Central memory CD8-positive, alpha-beta T cell (primary cell): ENCODE measurements around the gene PPIP5K2.
"Not testable (repeated sequence)": the region's sequence is repeated elsewhere in the genome, so short reads cannot be mapped to it uniquely, and the experiment has no call there.

ENCODE experiments used
- ATAC-seq: fragments of 150-1000 bp; cut with Tn5 transposase; replicated peaks from 2 replicates; pipeline ENCODE4 v1.10.0; 2022; ENCODE audit warnings: mild to moderate bottlenecking, moderate FRiP score, moderate number of reproducible peaks; ENCODE audit not compliant: poor library complexity, severe bottlenecking; ENCODE audit errors: extremely low read depth
- DNase-seq, 2 donors: peaks; one replicate each; pipeline ENCODE4 v3.0.0; 2021; ENCODE audit warnings: low spot score in 2 of 2
- H3K27ac Mint-ChIP-seq: one replicate; pipeline ENCODE4 v1.8.0; 2022; ENCODE audit warnings: low read depth, mild to moderate bottlenecking, moderate library complexity, mixed read lengths
- H3K27me3 Mint-ChIP-seq: one replicate; pipeline ENCODE4 v1.8.0; 2022; ENCODE audit warnings: mixed read lengths
- H3K36me3 Mint-ChIP-seq: one replicate; pipeline ENCODE4 v1.8.0; 2022; ENCODE audit warnings: mild to moderate bottlenecking, moderate library complexity, mixed read lengths; ENCODE audit not compliant: insufficient read depth
- H3K4me1 Mint-ChIP-seq: one replicate; pipeline ENCODE4 v1.8.0; 2022; ENCODE audit warnings: mixed read lengths
- H3K4me3 Mint-ChIP-seq: one replicate; pipeline ENCODE4 v1.8.0; 2022; ENCODE audit warnings: mild to moderate bottlenecking, moderate library complexity, mixed read lengths
- H3K9me3 Mint-ChIP-seq: one replicate; pipeline ENCODE4 v1.8.0; 2022; ENCODE audit warnings: mixed read lengths

Gene PPIP5K2

DNA sequence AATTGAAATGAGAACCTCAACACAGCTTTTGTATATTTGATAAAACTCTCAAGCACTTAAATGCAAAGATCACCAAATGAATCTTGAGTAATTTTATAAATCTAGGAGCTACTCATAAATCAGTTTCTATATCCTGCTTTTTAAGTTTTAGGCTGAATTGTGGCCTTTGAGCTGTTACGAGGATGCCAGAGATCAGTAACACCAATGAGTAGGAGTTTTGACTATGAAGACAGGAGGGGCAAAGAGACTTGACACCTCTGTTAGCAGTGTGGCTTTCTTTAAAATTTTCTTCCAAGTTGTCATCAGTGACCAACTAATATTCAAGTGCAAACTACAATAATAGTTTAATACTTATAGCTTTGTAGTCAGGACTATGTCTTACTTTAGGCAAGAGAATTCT, 12.6 kb downstream of the PPIP5K2 start:
- peaks cover 5% of the 10 kb centered on the region for H3K36me3 Mint-ChIP-seq
- H3K4me3 Mint-ChIP-seq: no peak overlapping the region
- peaks cover 26% of the 10 kb centered on the region for H3K4me1 Mint-ChIP-seq
- DNase-seq: no peak
- H3K9me3 Mint-ChIP-seq: no peaks in the 10 kb centered on the region
- H3K27ac Mint-ChIP-seq: no peak overlapping the region
- H3K27me3 Mint-ChIP-seq: no peaks in the 10 kb centered on the region
- ATAC-seq: no peak

DNA sequence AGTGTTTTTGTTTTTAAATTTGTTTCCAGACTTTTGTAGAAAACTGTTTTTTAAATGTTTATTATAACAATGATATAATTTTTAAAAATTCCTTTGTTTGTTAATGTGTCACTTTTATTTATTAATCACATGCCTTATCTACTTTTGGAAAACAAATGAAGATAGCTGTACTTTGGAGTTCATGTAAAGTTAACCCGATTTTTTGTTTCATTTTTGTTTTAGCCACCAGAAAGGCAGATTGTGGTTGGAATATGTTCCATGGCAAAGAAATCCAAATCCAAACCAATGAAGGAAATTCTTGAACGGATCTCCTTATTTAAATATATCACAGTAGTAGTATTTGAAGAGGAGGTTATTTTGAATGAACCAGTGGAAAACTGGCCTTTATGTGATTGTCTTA, 13.1 kb downstream of the PPIP5K2 start:
- H3K36me3 Mint-ChIP-seq: peaks cover 5% of the 10 kb centered on the region
- H3K27me3 Mint-ChIP-seq: no peaks in the 10 kb centered on the region
- H3K4me1 Mint-ChIP-seq: peaks cover 24% of the 10 kb centered on the region
- DNase-seq: no peak
- no peaks in the 10 kb centered on the region for H3K9me3 Mint-ChIP-seq
- no peak overlapping the region for H3K4me3 Mint-ChIP-seq
- no peak for ATAC-seq
- H3K27ac Mint-ChIP-seq: no peak overlapping the region

DNA sequence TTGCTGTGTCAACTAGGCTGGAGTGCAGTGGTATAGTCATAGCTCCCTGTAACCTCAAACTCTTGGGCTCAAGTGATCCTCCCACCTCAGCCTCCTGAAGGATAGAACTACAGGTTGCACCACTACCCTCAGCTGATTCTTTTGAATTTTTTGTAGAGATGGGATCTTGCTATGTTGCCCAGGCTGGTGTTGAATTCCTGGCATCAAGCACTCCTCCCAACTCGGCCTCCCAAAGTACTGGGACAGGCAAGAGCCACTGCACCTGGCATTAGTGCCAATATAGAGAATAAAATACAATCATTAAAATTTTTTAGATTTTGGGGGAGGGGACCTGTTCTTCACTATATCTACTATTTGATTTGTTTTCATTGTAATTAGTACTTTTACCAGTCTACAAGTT, 15.4 kb downstream of the PPIP5K2 start:
- no peaks in the 10 kb centered on the region for H3K9me3 Mint-ChIP-seq
- peaks cover 18% of the 10 kb centered on the region for H3K4me1 Mint-ChIP-seq
- H3K4me3 Mint-ChIP-seq: no peak overlapping the region
- H3K36me3 Mint-ChIP-seq: peaks cover 10% of the 10 kb centered on the region
- H3K27ac Mint-ChIP-seq: no peak overlapping the region
- no peaks in the 10 kb centered on the region for H3K27me3 Mint-ChIP-seq
- DNase-seq (no peak), ATAC-seq (no peak)

DNA sequence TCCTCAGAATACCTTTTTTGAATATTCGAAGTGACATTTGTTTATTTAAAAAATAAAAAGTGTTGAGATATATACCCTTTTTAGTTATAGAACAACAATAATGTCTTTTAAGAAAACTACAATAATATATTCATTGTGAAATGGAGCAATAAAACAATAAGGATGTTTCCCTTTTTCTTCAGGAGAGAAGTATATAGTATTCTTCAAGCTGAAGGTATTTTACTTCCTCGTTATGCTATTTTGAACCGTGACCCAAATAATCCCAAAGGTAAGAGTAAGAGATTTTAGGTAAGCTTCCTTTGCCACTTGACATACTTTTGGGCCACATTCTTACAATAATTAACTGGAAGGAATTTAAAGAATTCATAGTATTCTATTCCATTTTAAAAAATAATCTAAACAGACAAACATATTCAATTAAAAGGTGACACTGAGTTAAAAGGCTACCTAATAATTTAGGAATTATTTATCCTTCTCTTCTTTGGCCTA, 18.1 kb downstream of the PPIP5K2 start:
- no peak for ATAC-seq
- Mint-ChIP-seq H3K4me3 (no peak overlapping the region), H3K27me3 (no peaks in the 10 kb centered on the region), H3K9me3 (no peaks in the 10 kb centered on the region), H3K4me1 (no peaks in the 10 kb centered on the region), H3K27ac (no peak overlapping the region), H3K36me3 (peaks cover 14% of the 10 kb centered on the region)
- DNase-seq: no peak

DNA sequence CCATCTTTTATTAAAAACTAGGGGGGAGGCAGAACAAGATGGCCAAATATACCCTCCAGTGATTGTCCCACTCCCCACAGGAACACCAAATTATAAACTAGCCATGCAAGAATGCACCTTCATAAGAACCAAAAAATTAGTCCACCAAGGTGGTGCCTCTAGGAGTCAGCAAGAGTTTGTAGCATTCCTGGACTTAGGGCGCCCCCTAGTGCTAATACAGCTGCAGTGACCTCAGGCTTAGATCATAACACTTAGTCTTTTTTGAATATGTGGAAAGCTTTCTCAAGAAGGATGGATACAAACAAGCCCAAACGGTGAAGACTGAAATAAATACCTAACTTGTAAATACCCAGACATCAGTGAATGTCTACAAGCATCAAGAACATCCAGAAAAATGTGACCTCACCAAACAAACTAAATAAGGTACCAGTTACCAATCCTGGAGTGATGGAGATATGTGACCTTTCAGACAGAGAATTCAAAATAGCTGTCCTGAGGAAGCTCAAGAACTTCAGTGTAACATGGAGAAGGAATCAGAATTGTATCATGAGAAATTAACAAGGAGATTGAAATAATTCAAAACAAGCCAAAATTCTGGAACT, 19.3 kb downstream of the PPIP5K2 start:
- DNase-seq: peak; percentile 75 to 78
- no peaks in the 10 kb centered on the region for H3K9me3 Mint-ChIP-seq
- H3K4me1 Mint-ChIP-seq: no peaks in the 10 kb centered on the region
- H3K36me3 Mint-ChIP-seq: peaks cover 15% of the 10 kb centered on the region
- ATAC-seq: peak; percentile 95
- no peaks in the 10 kb centered on the region for H3K27me3 Mint-ChIP-seq
- no peak overlapping the region for H3K27ac Mint-ChIP-seq
- no peak overlapping the region for H3K4me3 Mint-ChIP-seq

DNA sequence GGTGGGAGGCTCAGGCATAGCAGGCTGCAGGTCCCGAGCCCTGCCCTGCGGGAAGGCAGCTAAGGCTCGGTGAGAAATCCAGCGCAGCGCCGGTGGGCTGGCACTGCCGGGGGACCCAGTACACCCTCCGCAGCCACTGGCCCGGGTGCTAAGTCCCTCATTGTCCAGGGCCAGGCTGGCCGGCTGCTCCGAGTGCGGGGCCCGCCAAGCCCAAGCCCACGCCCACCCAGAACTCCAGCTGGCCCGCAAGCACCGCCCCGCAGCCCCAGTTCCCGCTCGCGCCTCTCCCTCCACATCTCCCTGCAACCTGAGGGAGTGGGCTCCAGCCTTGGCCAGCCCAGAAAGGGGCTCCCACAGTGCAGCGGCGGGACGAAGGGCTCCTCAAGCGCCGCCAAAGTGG, 22.0 kb downstream of the PPIP5K2 start:
- not testable (repeated sequence) for DNase-seq, H3K4me1 Mint-ChIP-seq, H3K27ac Mint-ChIP-seq, H3K4me3 Mint-ChIP-seq, H3K27me3 Mint-ChIP-seq, ATAC-seq, H3K9me3 Mint-ChIP-seq
- H3K36me3 Mint-ChIP-seq: peaks cover 17% of the 10 kb centered on the region

DNA sequence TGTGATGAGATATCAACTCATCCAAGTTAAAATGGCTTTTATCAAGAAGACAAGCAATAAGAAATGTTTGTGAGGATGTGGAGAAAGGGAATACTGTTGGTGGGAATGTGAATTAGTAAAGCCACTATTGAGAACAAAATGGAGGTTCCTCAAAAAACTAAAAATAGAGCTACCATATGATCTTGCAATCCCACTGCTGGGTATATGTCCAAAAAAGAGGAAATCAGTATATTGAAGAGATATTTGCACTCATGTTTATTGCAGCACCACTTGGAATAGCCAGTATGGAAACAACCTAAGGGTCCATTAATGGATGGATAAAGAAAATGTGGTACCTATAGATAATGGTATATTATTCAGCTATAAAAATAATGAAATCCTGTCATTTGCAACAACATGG, 25.1 kb downstream of the PPIP5K2 start:
- DNase-seq (no peak), ATAC-seq (no peak)
- Mint-ChIP-seq H3K4me3 (no peak overlapping the region), H3K36me3 (peaks cover 11% of the 10 kb centered on the region), H3K27me3 (no peaks in the 10 kb centered on the region), H3K9me3 (no peaks in the 10 kb centered on the region), H3K4me1 (no peaks in the 10 kb centered on the region), H3K27ac (no peak overlapping the region)

DNA sequence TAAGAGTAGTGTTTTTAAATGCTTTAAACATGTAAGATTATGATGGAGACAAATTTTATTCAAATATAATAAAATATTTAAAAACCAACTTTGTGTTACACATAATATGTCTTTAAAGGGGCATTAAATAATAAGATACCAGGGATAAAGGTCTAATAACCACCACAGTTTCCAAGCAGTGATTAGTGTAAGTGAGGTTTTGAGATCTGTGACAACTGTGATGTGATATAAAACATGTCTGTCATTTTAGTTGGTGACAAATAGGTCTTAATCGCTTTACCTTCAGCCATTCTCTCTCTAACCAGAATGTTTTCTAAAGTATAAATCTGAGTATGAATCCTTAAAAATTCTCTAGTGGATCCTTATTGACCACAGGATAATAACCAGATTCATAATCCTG, 28.1 kb downstream of the PPIP5K2 start:
- Mint-ChIP-seq H3K4me3 (no peak overlapping the region), H3K27ac (peak overlapping the region; percentile 17)
- ATAC-seq: no peak

DNA sequence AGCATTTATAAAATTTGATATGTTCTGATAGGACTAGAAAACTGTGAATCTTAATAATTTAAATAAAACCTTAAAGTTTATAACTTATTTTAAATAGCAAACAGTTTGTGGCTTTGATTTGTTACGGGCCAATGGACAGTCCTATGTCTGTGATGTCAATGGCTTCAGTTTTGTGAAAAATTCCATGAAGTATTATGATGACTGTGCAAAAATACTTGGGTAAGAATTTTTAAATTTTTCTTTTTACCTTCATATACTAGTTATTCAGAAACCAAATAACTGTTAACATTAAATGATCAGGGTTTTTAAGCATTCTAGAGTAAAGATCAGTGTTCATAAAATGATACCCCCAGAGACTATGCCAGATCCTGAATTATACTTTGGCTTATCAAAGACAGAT, 31.1 kb downstream of the PPIP5K2 start:
- no peaks in the 10 kb centered on the region for H3K9me3 Mint-ChIP-seq
- H3K27me3 Mint-ChIP-seq: no peaks in the 10 kb centered on the region
- H3K4me1 Mint-ChIP-seq: no peaks in the 10 kb centered on the region
- H3K36me3 Mint-ChIP-seq: peaks cover 17% of the 10 kb centered on the region
- H3K27ac Mint-ChIP-seq: no peak overlapping the region
- H3K4me3 Mint-ChIP-seq: no peak overlapping the region
- no peak for DNase-seq
- ATAC-seq: no peak

More for the DNA sequence above, 28.1 kb downstream of the PPIP5K2 start:
- H3K4me1 Mint-ChIP-seq: no peaks in the 10 kb centered on the region
- no peak for DNase-seq
- H3K36me3 Mint-ChIP-seq: peaks cover 9% of the 10 kb centered on the region
- no peaks in the 10 kb centered on the region for H3K9me3 Mint-ChIP-seq
- no peaks in the 10 kb centered on the region for H3K27me3 Mint-ChIP-seq

DNA sequence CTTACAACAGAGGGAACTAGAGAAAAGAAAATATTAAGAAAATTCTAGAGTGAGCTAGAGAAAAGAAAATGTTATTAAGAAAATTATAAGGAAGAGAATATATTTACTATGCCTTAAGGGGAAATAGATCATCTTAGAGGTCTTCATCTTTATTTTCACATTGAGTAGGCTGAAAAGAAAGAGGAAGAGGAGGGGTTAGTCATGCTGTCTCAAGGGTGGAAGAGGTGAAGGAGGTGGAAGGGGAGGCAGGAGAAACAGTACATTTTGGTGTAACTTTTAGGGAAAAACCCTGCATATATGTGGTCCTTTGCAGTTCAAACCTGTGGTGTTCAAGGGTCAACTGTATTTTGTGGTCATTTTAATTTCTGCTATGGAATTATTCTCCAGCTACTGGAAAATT, 46.6 kb downstream of the PPIP5K2 start:
- DNase-seq: no peak
- no peak for ATAC-seq
- H3K27ac Mint-ChIP-seq: no peak overlapping the region
- no peak overlapping the region for H3K4me3 Mint-ChIP-seq
- H3K9me3 Mint-ChIP-seq: no peaks in the 10 kb centered on the region
- H3K27me3 Mint-ChIP-seq: no peaks in the 10 kb centered on the region
- H3K4me1 Mint-ChIP-seq: no peaks in the 10 kb centered on the region
- peaks cover 19% of the 10 kb centered on the region for H3K36me3 Mint-ChIP-seq

DNA sequence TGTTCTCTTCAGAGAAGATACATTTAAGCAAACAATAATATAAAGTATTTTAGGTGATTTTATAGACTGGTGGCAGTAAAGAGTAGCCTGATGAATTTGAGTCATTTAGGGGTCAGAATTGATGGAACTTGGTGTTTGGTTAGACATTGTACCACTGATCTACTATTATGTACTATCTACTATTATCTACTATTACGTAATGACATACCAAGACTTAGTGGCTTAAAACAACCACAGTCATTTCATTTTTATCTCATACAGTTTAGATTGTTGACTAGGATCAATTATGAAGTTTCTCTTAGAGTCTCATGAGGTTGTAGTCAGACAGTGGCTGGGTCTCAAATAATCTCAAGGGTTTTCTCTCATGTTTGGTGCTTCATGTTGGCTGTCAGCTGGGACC, 54.0 kb downstream of the PPIP5K2 start:
- Mint-ChIP-seq H3K27me3 (no peaks in the 10 kb centered on the region), H3K4me1 (no peaks in the 10 kb centered on the region), H3K9me3 (no peaks in the 10 kb centered on the region), H3K27ac (no peak overlapping the region), H3K36me3 (peaks cover 17% of the 10 kb centered on the region), H3K4me3 (no peak overlapping the region)
- DNase-seq (no peak), ATAC-seq (no peak)

DNA sequence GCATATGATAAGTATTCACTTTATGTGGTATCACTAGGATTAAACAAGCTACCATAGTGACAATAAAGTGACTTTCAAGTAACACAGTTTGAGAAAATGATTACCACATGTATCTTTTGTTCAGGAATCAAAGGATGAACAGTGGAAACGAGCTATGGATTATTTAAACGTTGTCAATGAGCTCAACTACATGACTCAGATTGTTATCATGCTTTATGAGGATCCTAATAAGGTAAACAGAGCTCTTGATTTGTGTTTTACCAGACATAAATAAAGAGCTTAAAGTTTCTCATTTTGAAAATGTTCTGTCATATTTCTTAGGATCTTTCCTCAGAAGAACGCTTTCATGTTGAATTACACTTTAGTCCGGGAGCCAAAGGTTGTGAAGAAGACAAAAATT, 57.4 kb downstream of the PPIP5K2 start:
- Mint-ChIP-seq H3K9me3 (no peaks in the 10 kb centered on the region), H3K4me1 (no peaks in the 10 kb centered on the region), H3K36me3 (peaks cover 33% of the 10 kb centered on the region), H3K4me3 (no peak overlapping the region), H3K27me3 (no peaks in the 10 kb centered on the region), H3K27ac (no peak overlapping the region)
- no peak for DNase-seq
- ATAC-seq: no peak

DNA sequence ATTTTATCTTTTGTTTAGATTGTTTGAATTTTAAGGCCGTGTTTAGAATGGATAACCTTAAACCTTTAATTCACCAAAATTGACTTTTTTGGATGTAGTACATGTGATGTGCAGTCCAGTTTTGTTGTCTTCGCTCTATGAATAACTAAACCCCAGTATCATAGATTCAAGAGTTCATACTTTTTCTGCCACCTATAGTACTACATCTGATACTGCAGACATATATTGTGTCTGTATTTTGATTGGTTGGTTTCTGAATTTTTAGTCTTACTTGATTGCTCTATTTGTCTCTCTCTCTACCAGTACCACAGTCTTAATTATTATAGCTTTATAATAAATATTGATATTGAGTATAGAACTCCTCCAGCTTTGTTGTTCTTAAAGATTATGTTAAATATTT, 58.1 kb downstream of the PPIP5K2 start:
- no peak overlapping the region for H3K27ac Mint-ChIP-seq
- H3K36me3 Mint-ChIP-seq: peaks cover 36% of the 10 kb centered on the region
- no peaks in the 10 kb centered on the region for H3K4me1 Mint-ChIP-seq
- no peaks in the 10 kb centered on the region for H3K27me3 Mint-ChIP-seq
- no peak for DNase-seq
- ATAC-seq: no peak
- no peak overlapping the region for H3K4me3 Mint-ChIP-seq
- no peaks in the 10 kb centered on the region for H3K9me3 Mint-ChIP-seq
